A673 (cell line): ENCODE measurements around the gene CPN1. TPM values are rescaled to one million over a fixed set of nuclear protein-coding genes. Genes with fewer than 3 reads are reported as not detected.

Source experiments
- BruUV-seq: library from RNA; stranded (reverse); fragments of 400-500 nt; replicated peaks from 2 replicates; lab custom pipeline; 2021; lab: Mats Ljungman, UMichigan
- CTCF ChIA-PET: fragments of 300-600 bp; sonication (Branson Sonifier 250); formaldehyde crosslinking; loops from one replicate; lab custom pipeline; 2022; ENCODE audit warnings: antibody characterized with exemption; lab: Charles Lee
- POLR2A ChIA-PET: fragments of 300-600 bp; sonication (Branson Sonifier 250); formaldehyde crosslinking; loops from one replicate; lab custom pipeline; 2022; ENCODE audit warnings: antibody characterized with exemption; ENCODE audit not compliant: low non-redundant PET; lab: Charles Lee
- DNase-seq: peaks from one replicate; pipeline ENCODE4 v3.0.0-alpha.2; 2015; ENCODE audit warnings: low spot score
- H3K27ac ChIP-seq: fragments of 200-600 bp; sonication (generic); 2 replicates; pipeline ENCODE4 v1.5.1; 2016; ENCODE audit warnings: mixed run types, low read depth, mild to moderate bottlenecking, mixed read lengths, antibody characterized with exemption, low read length; ENCODE audit not compliant: poor library complexity, severe bottlenecking
- H3K27me3 ChIP-seq: fragments of 200-600 bp; sonication (generic); replicated peaks from 2 replicates; pipeline ENCODE4 v1.6.1; 2017; ENCODE audit warnings: mixed run types, low read depth, mild to moderate bottlenecking, mixed read lengths, antibody characterized with exemption, low read length; ENCODE audit not compliant: insufficient read depth, poor library complexity
- H3K36me3 ChIP-seq: fragments of 200-600 bp; sonication (generic); 2 replicates; pipeline ENCODE4 v1.6.1; 2016; ENCODE audit warnings: mixed run types, mild to moderate bottlenecking, mixed read lengths, antibody characterized with exemption, low read length; ENCODE audit not compliant: insufficient read depth, poor library complexity, severe bottlenecking
- H3K4me1 ChIP-seq: fragments of 200-600 bp; sonication (generic); 2 replicates; pipeline ENCODE4 v1.6.1; 2017; ENCODE audit warnings: mixed run types, mild to moderate bottlenecking, mixed read lengths, antibody characterized with exemption, low read length; ENCODE audit not compliant: insufficient read depth, poor library complexity, severe bottlenecking
- H3K4me3 ChIP-seq: fragments of 200-600 bp; sonication (generic); 2 replicates; pipeline ENCODE4 v1.5.1; 2016; ENCODE audit warnings: low read depth, mixed run types, mild to moderate bottlenecking, mixed read lengths, low read length; ENCODE audit not compliant: poor library complexity, severe bottlenecking
- H3K9me3 ChIP-seq: fragments of 200-600 bp; sonication (generic); 2 replicates; pipeline ENCODE4 v1.6.1; 2016; ENCODE audit warnings: mixed run types, low read depth, mild to moderate bottlenecking, mixed read lengths, antibody characterized with exemption, low read length; ENCODE audit not compliant: poor library complexity, severe bottlenecking
- EZH2 ChIP-seq: fragments of 200-600 bp; sonication (generic); IDR thresholded peaks from 2 replicates; pipeline ENCODE4 v1.6.1; 2017; ENCODE audit warnings: borderline replicate concordance, low read depth, mild to moderate bottlenecking, mixed read lengths, antibody characterized with exemption, low read length; ENCODE audit not compliant: poor library complexity, severe bottlenecking
- intact Hi-C: fragments of 100-400 bp; cut with micrococcal nuclease; formaldehyde crosslinking; loops from one replicate; pipeline ENCODE4 v1.10.0; 2022; ENCODE audit not compliant: unreplicated experiment
- total RNA-seq: library from RNA; stranded (reverse); gene quantifications from 2 replicates; pipeline ENCODE4 v1.2.3, GENCODE V29; 2021
- TF ChIP-seq, protein P1 (sequence below): fragments of 300-800, 200-600 bp; sonication (generic); conservative IDR thresholded peaks from 2 replicates; pipeline ENCODE4 v1.5.1; 2017; ENCODE audit warnings: low read depth, mild to moderate bottlenecking, antibody characterized with exemption, low read length, moderate library complexity, mixed read lengths

The CPN1 gene
- total RNA-seq, 1 experiment from 2014 or later, result not detected

DNA sequence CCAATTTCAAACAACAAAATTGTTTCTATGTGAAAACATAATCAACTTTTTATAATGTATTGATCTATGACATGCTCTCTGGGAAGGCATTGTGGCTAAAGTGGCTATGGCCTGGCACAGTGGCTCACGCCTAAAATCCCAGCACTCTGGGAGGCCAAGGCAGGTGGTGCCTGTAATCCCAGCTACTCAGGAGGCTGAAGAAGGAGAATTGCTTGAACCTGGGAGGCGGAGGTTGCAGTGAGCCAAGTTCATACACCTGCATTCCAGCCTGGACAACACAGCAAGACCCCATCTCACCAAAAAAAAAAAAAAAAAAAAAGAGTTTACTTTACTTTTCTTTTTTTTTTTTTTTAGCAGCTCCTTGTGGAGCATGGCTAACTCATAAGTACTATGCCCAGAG lies 38.9 kb upstream of the CPN1 start:
- intact Hi-C loops, result no loop called here
- CTCF ChIA-PET, result interaction anchor here (0.6 kb wide), 1 partner anchor 111 kb away, joined by 6 read pairs; no protein-coding TSS in a partner anchor
- Histone ChIP-seq H3K36me3 (no peaks in the 10 kb centered on the region), H3K9me3 (no peaks in the 10 kb centered on the region), H3K4me3 (no peak overlapping the region), H3K27ac (no peak overlapping the region), H3K4me1 (no peaks in the 10 kb centered on the region), H3K27me3 (no peaks in the 10 kb centered on the region)
- TF ChIP-seq, protein P1, sequence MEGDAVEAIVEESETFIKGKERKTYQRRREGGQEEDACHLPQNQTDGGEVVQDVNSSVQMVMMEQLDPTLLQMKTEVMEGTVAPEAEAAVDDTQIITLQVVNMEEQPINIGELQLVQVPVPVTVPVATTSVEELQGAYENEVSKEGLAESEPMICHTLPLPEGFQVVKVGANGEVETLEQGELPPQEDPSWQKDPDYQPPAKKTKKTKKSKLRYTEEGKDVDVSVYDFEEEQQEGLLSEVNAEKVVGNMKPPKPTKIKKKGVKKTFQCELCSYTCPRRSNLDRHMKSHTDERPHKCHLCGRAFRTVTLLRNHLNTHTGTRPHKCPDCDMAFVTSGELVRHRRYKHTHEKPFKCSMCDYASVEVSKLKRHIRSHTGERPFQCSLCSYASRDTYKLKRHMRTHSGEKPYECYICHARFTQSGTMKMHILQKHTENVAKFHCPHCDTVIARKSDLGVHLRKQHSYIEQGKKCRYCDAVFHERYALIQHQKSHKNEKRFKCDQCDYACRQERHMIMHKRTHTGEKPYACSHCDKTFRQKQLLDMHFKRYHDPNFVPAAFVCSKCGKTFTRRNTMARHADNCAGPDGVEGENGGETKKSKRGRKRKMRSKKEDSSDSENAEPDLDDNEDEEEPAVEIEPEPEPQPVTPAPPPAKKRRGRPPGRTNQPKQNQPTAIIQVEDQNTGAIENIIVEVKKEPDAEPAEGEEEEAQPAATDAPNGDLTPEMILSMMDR, result no peak
- no peak for TF ChIP-seq EZH2
- BruUV-seq, result no TSS peak
- DNase-seq, result no peak
- POLR2A ChIA-PET, result no interaction called here

DNA sequence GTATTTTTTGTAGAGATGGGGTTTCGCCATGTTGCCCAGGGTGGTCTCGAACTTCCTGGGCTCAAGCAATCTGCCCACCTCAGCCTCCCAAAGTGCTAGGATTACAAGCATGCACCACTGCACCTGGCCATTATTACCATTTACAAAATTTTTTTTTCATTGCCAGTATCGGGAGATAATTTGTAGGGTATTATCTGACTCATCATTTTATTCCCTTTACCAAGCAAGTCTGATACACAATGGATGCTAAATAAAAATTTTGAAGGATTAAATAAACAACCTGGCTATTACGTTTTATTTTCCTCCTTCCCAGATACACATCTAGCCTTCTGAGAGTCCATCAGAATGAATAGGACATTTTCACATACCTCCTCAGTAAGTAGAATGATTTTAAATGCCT lies 38.1 kb upstream of the CPN1 start:
- TF ChIP-seq EZH2, result no peak
- TF ChIP-seq, protein P1, result no peak
- H3K4me3 ChIP-seq, result no peak overlapping the region
- no peaks in the 10 kb centered on the region for H3K27me3 ChIP-seq
- no peaks in the 10 kb centered on the region for H3K36me3 ChIP-seq
- POLR2A ChIA-PET, result no interaction called here
- BruUV-seq, result no TSS peak
- intact Hi-C loops, result no loop called here
- no peaks in the 10 kb centered on the region for H3K4me1 ChIP-seq
- H3K27ac ChIP-seq, result no peak overlapping the region
- CTCF ChIA-PET, result no interaction called here
- no peak for DNase-seq
- no peaks in the 10 kb centered on the region for H3K9me3 ChIP-seq

DNA sequence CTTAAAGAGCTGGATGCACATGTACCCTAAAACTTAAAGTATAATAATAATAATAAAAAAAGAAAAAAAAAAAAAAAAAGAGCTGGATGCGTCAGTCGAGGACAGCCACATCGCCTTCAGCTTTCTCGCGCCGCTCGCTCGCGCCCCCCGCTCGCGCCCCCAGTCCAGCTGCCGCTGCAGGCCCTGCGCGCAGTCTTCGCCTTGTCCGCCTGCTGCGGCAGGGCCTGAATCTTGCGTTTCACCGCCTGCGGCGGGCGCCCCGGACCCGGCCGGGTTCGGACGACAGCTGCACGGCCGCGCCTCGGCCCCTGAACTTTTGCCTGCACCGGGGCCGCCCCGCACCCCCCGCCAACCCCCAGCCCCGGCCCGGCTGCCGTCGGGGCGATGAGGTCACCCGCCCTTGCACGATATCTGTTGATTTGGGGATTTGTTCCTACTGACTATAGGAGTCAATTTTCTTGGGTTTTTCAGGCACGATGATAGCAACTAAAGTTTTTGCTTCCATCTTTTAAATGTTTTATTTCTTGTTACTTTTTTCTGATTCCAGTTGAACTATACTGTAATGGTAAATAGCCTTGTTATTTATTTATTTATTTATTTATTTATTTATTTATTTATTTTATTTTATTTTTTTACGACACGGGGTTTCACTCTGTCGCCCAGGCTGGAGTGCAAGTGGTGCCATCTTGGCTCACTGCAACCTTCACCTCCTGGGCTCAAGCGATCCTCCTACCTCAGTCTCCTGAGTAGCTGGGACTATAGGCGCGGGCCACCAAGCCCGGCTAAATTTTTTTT lies 33.5 kb upstream of the CPN1 start:
- H3K4me1 ChIP-seq, result no peaks in the 10 kb centered on the region
- BruUV-seq, result no TSS peak
- TF ChIP-seq, protein P1, result no peak
- TF ChIP-seq EZH2, result no peak
- H3K27ac ChIP-seq, result no peak overlapping the region
- DNase-seq, result no peak
- H3K36me3 ChIP-seq, result no peaks in the 10 kb centered on the region
- H3K27me3 ChIP-seq, result no peaks in the 10 kb centered on the region
- ChIA-PET CTCF (no interaction called here), POLR2A (interaction anchor here (0.7 kb wide), 1 partner anchor 1774 kb away, joined by 3 read pairs; no protein-coding TSS in a partner anchor)
- H3K9me3 ChIP-seq, result no peaks in the 10 kb centered on the region
- H3K4me3 ChIP-seq, result no peak overlapping the region
- intact Hi-C loops, result no loop called here
